ENCODE measurements around the gene TPK1.

TPK1 gene

GRCh38 chr7:144717720-144718119 lies 118.1 kb downstream of the TPK1 start:
- Mint-ChIP-seq H3K36me3 (ENCODE audit: low read depth) (no peaks in the 10 kb centered on the region), H3K4me3 (no peak overlapping the region), H3K27me3 (ENCODE audit: low read depth, poor library complexity) (peaks cover 2% of the 10 kb centered on the region), H3K27ac (no peak overlapping the region), H3K9me3 (peaks cover 15% of the 10 kb centered on the region), H3K4me1 (no peaks in the 10 kb centered on the region)
- TF ChIP-seq, protein P1, sequence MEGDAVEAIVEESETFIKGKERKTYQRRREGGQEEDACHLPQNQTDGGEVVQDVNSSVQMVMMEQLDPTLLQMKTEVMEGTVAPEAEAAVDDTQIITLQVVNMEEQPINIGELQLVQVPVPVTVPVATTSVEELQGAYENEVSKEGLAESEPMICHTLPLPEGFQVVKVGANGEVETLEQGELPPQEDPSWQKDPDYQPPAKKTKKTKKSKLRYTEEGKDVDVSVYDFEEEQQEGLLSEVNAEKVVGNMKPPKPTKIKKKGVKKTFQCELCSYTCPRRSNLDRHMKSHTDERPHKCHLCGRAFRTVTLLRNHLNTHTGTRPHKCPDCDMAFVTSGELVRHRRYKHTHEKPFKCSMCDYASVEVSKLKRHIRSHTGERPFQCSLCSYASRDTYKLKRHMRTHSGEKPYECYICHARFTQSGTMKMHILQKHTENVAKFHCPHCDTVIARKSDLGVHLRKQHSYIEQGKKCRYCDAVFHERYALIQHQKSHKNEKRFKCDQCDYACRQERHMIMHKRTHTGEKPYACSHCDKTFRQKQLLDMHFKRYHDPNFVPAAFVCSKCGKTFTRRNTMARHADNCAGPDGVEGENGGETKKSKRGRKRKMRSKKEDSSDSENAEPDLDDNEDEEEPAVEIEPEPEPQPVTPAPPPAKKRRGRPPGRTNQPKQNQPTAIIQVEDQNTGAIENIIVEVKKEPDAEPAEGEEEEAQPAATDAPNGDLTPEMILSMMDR (IDR thresholded peaks at IDR 0.05) = no peak
- DNase-seq = no peak

- DNase-seq = no peak
- no peaks in the 10 kb centered on the region for H3K4me1 Mint-ChIP-seq
- TF ChIP-seq, protein P1 (IDR thresholded peaks at IDR 0.05) = no peak
- no peak overlapping the region for H3K27ac Mint-ChIP-seq
- peaks cover 2% of the 10 kb centered on the region for H3K27me3 Mint-ChIP-seq (ENCODE audit: low read depth, poor library complexity)
- peaks cover 13% of the 10 kb centered on the region for H3K9me3 Mint-ChIP-seq
- no peak overlapping the region for H3K4me3 Mint-ChIP-seq
- no peaks in the 10 kb centered on the region for H3K36me3 Mint-ChIP-seq (ENCODE audit: low read depth)
Measured at GRCh38 chr7:144713850-144714249, 122.0 kb downstream of the TPK1 start.

DNA sequence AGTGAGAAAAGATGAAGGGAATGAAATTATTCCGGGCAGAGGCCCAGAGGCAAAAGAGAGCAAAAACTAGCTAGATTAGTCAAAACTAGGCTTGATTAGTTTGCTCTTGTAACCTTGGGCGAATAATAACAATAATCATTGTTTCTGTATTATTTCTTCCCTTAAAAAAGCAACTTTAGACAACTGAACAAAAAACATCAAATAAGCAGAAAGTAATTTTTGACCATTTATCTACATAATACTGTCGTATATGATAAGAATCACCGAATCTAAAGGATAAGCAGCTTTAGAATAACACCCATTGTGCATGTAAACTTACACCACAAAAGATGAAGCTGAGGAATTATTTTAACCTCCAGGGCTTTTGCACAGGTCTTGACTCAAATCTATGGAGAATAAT lies 125.1 kb downstream of the TPK1 start:
- Mint-ChIP-seq H3K4me1 (no peaks in the 10 kb centered on the region), H3K4me3 (no peak overlapping the region), H3K36me3 (ENCODE audit: low read depth) (no peaks in the 10 kb centered on the region), H3K9me3 (no peaks in the 10 kb centered on the region), H3K27me3 (ENCODE audit: low read depth, poor library complexity) (peaks cover 2% of the 10 kb centered on the region), H3K27ac (no peak overlapping the region)
- DNase-seq = no peak
- TF ChIP-seq, protein P1 (IDR thresholded peaks at IDR 0.05) = no peak

DNA sequence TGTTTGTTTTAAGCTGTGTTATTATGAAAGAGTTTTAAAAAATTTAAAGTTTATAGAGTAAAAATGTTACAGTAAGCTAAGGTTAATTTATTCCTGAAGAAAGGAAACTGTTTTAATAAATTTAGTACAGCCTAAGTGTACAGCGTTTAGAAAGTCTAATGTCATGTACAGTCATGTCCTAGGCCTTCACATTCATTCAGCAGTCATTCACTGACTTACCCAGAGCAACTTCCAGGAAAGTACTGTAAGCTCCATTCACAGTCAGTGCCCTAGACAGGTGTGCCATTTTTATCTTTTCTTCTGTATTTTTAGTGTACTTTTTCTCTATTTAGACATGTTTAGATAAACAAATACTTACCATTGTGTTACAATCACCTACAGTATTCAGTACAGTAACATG lies 126.8 kb downstream of the TPK1 start:
- TF ChIP-seq, protein P1 (IDR thresholded peaks at IDR 0.05) = no peak
- H3K27me3 Mint-ChIP-seq (ENCODE audit: low read depth, poor library complexity) = peaks cover 2% of the 10 kb centered on the region
- no peaks in the 10 kb centered on the region for H3K9me3 Mint-ChIP-seq
- H3K4me1 Mint-ChIP-seq = no peaks in the 10 kb centered on the region
- H3K36me3 Mint-ChIP-seq (ENCODE audit: low read depth) = no peaks in the 10 kb centered on the region
- H3K4me3 Mint-ChIP-seq = no peak overlapping the region
- no peak for DNase-seq
- H3K27ac Mint-ChIP-seq = no peak overlapping the region

DNA sequence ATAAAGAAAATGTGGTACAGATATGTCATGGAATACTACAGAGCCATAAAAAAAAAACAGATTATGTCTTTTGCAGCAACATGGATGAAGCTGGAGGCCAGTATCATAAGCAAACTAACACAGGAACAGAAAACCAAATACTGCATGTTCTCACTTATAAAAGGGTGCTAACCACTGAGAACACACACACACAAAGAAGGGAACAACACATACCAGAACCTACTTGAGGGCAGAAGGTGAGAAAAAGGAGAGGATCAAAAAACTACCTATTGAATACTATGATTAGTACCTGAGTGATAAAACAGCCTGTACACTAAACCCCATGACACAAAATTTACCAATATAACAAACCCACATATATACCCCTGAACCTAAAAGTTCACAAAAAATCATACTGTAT lies 144.6 kb downstream of the TPK1 start:
- Mint-ChIP-seq H3K4me3 (no peak overlapping the region), H3K9me3 (peaks cover 5% of the 10 kb centered on the region), H3K27ac (no peak overlapping the region), H3K36me3 (ENCODE audit: low read depth) (no peaks in the 10 kb centered on the region), H3K4me1 (no peaks in the 10 kb centered on the region), H3K27me3 (ENCODE audit: low read depth, poor library complexity) (no peaks in the 10 kb centered on the region)
- DNase-seq = no peak
- TF ChIP-seq, protein P1 (IDR thresholded peaks at IDR 0.05) = no peak

GRCh38 chr7:144682581-144683280 lies 153.1 kb downstream of the TPK1 start:
- TF ChIP-seq, protein P1 (IDR thresholded peaks at IDR 0.05) = no peak
- no peak for DNase-seq
- Mint-ChIP-seq H3K36me3 (ENCODE audit: low read depth) (no peaks in the 10 kb centered on the region), H3K9me3 (no peaks in the 10 kb centered on the region), H3K4me1 (no peaks in the 10 kb centered on the region), H3K27me3 (ENCODE audit: low read depth, poor library complexity) (no peaks in the 10 kb centered on the region), H3K4me3 (no peak overlapping the region), H3K27ac (no peak overlapping the region)
